ENCODE measurements around the gene DGKQ.

GRCh38 chr4:982291-982690, 8.9 kb upstream of the DGKQ start:
- TF ChIP-seq CTCF (conservative IDR thresholded peaks at IDR 0.05; ENCODE audit: low read depth in 2 of 2) (no peak), JUNB (IDR thresholded peaks at IDR 0.05; ENCODE audit: unreplicated experiment) (no peak), REST (IDR thresholded peaks at IDR 0.05; ENCODE audit: unreplicated experiment) (no peak)

Measured in GM23338 (cell line).